Left cardiac atrium (tissue), 4 donors: ENCODE results near the gene FBXW4. TPM values are rescaled to one million over a fixed set of nuclear protein-coding genes. Genes with fewer than 3 reads are reported as not detected.

Experiments used
- ATAC-seq, 2 donors: fragments of 200-7000 bp; cut with Tn5 transposase; one replicate each; pipeline ENCODE4 v1.9.1; 2020; ENCODE audit warnings: mild to moderate bottlenecking in 2 of 2, moderate library complexity in 2 of 2
- DNase-seq: peaks from one replicate; pipeline ENCODE4 v3.0.0-alpha.2; 2020
- intact Hi-C, 2 donors: fragments of 100-400 bp; cut with DNase I; formaldehyde crosslinking; loops; one replicate each; pipeline versions ENCODE4 v1.14.1 to v1.15.1; 2022 to 2023
- total RNA-seq, 2 donors: library from RNA; stranded (reverse); fragmentation: NEBNext Ultra II Directional; extraction: Animal tissue kit (Norgen Biotek cat#: 25700); gene quantifications; one replicate each; pipeline ENCODE4 v1.2.1, GENCODE V29; 2021
- donor health status: DM: no; HTN: yes; CAD: no.
- donor health status: DM: no; HTN: yes; CAD: no; lungs with severe emphysema.
- donor health status: DM: yes; HTN: yes; CAD: no.
- donor health status: Dilated cardiomyopathy.

FBXW4 gene
- total RNA-seq, 2 donors from 2014 or later: 92.0 to 99.0 TPM

DNA sequence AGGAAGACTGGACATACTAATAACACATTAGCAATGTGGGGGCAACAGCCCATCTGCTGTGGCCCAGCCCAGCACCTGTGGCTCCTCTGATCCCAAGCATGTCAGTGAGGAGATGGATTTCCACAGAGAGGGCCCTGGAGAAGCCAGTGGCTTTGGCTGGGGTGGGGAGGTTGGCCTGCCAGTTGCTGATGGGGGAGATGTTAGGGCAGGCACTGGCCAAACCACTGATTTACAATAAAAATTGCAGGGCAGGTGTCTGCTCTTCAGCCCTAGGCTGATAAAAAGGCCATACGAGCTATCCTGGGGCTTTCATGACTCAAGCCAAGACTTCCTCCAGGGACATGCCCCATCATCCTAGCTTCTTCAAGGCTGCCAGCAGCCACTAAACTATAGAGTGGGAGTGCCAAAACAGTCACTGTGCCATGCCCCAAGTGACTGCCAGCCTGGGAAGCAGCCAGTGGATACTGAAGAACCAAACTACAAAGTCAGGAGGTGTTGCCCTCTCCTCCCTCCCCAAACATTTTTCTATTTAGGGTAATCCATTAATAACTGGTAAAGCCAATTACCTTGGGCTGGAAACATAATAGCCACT lies 69.1 kb downstream of the FBXW4 start:
- ATAC-seq (peak; percentile 50 to 61), DNase-seq (no peak)

GRCh38 chr10:101624526-101625102 lies 70.4 kb downstream of the FBXW4 start:
- intact Hi-C loops: no loop called here
- ATAC-seq (peak in 1 of 2 donors; percentile 14), DNase-seq (no peak)

More for the DNA sequence above, 69.1 kb downstream of the FBXW4 start:
- intact Hi-C loops: no loop called here

GRCh38 chr10:101623528-101623927 lies 71.4 kb downstream of the FBXW4 start:
- ATAC-seq: no peak
- intact Hi-C loops: no loop called here
- no peak for DNase-seq

- DNase-seq (no peak), ATAC-seq (no peak)
- intact Hi-C loops: no loop called here
Observed at GRCh38 chr10:101619983-101620382, 75.0 kb downstream of the FBXW4 start.

DNA sequence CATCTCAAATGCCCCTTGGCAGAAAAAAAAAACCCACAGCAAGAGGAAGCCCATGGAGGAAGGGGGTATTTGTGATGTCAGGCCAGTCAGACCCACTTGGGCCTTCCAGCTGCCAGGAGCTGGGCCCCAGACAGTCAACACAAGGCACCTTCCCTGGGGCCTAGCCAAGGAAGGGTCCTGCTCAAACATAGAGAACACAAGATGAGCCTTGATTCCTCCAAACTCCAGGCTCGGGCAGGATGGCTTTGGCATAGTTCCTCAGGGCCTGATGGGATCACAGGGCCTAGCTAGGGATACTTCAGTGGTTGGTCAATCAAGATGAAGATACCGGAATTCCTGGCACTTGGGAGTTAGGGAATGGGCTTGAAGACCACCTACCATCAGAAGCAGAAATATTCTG lies 76.1 kb downstream of the FBXW4 start:
- ATAC-seq: no peak
- intact Hi-C loops: no loop called here

DNA sequence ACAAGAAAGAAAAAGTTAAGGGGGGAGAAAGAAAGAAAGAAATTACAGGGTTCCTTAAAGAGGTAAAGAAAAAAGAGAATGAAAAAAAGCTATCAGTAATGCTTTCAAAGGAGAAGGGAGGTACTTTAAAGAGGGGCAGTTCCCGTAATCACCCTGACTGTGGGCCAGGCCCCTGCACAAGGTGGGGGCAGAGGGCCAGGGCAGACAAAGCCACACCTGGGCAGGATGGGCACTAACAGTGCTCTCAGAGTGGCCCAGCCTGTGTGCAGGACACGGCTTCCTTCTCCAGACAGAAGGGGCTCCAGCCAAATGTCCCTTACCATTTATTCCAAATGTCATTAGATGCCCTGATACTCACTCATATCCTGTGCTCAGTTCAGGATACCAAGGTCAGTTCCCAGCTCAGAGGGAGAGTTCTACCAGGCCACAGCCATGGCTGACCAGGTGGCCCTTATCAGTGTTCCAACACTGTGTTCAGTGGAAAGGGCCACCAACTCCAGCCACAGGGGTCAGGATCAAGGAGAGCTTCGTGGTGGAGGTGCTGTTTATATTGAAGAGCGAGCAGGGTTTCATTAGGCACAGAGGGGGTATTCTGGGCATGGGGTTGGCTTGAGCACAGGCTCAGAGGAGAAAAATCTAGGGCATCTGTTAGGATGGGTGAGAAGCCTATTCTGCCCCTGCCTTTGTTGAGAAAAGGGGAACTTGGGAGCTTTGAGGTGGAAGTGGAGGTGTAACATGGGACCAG lies 77.0 kb downstream of the FBXW4 start:
- intact Hi-C loops: no loop called here
- no peak for DNase-seq
- no peak for ATAC-seq

More for the DNA sequence above, 76.1 kb downstream of the FBXW4 start:
- DNase-seq: no peak

- intact Hi-C loops: no loop called here
- no peak for DNase-seq
- ATAC-seq: no peak
Observed at GRCh38 chr10:101617102-101617823, 77.7 kb downstream of the FBXW4 start.

GRCh38 chr10:101616415-101617101 lies 78.4 kb downstream of the FBXW4 start:
- ATAC-seq (peak in 1 of 2 donors; percentile 38), DNase-seq (no peak)
- intact Hi-C loops: no loop called here

- intact Hi-C loops: no loop called here
- ATAC-seq: no peak
- no peak for DNase-seq
Observed at GRCh38 chr10:101615525-101616116, 79.3 kb downstream of the FBXW4 start.

- intact Hi-C loops: no loop called here
- ATAC-seq (no peak), DNase-seq (no peak)
Observed at GRCh38 chr10:101614663-101615524, 80.1 kb downstream of the FBXW4 start.

GRCh38 chr10:101613646-101614045 lies 81.3 kb downstream of the FBXW4 start:
- no peak for DNase-seq
- intact Hi-C loops: no loop called here
- no peak for ATAC-seq

- no peak for ATAC-seq
- DNase-seq: no peak
- intact Hi-C loops: no loop called here
Observed at GRCh38 chr10:101612872-101613271, 82.1 kb downstream of the FBXW4 start.

- intact Hi-C loops: no loop called here
- peak in 1 of 2 donors; percentile 19 for ATAC-seq
- no peak for DNase-seq
Observed at GRCh38 chr10:101612086-101612485, 82.9 kb downstream of the FBXW4 start.

DNA sequence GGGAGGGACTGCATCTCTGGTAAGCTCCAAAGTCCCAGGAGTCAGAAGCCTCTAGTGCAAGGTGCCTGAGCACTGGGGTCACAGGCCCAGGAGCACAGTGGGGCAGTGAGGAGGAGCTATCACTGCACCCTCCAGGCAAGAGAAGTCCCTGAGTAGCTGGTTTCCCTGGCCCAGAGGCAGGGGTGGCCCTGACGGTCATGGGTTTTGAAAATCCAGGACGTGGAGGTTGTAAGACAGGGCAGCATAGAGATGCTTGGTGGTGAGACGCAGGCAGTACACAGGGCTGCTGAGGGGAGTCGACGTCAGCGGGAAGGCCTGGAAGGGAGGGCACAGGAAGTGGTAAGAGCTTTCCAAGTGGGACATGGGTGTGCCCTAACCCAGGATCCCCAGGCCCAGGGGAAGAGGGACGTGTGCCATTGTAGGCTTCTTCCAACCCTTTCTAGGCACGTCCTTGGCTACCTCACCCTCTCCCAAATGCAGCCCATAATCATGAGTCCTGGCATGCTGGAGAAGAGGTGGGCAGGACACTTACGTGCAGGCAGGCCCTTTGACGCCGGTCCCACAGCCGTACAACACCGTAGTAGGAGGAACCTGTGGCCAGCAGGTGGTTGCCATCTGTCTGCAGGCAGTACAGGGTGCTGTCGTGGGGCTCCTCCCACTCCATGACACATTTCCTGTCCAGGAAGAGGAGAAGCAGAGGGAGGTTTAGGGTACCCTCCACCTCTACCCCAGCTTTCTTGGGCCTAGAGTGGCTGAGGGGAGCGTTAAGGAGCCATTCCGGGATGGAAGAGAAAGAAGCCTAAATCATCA lies 83.7 kb downstream of the FBXW4 start:
- ATAC-seq (peak in 1 of 2 donors; percentile 18), DNase-seq (no peak)
- intact Hi-C loops: no loop called here

- intact Hi-C loops: loop anchor here in 1 of 2 donors (10.0 kb wide), 1 partner anchor 455 kb away; the partner anchor contains the start of gene HPS6
- ATAC-seq (no peak), DNase-seq (no peak)
Observed at GRCh38 chr10:101609481-101609880, 85.5 kb downstream of the FBXW4 start.

DNA sequence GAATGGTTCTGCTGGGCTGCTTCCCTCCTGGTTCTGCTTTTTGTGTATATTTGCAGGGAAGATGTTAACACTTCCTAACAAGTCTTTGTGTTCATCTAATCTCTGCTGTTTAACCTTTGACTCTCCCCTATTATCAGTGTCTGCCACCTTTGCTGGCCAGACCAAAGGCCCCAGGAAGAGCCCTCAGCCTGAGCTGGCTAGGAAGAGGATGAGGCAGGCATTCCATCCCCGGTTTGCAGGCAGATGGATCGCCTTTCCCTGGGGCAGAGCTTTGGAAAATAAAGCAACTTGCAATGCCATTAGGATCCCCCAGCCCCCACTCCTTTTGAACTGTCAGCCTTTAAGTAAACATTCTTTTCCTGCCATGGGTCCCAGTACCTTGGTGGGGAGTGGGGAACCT lies 87.8 kb downstream of the FBXW4 start:
- intact Hi-C loops: loop anchor here in 1 of 2 donors (10.0 kb wide), 1 partner anchor 458 kb away; the partner anchor contains the start of gene HPS6
- ATAC-seq: no peak
- DNase-seq: no peak
